ENCODE data around the gene CALML5.

CALML5 gene

DNA sequence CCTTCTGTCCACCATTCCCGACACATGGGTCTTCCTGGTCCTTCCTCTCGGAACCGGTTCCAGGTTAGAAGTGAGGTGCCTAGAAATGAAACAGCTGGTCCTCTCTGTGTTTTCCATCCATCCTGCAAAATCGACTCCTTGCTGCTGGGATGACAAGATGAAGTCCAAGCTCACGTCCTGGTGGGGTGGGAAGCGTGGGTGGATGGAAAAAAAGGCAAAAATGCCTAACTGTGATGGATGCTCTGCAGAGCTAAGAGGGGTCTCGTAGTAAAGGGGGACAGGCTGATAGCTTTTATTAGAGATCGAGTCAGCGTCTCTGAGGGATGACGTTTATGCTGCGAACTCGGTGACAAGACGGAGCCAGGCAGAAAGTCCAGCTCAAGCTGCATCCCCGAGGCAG lies 14.1 kb downstream of the CALML5 start:
- Histone ChIP-seq H3K9me3 (ENCODE audit: insufficient read depth, low read length) (no peaks in the 10 kb centered on the region), H3K4me1 (ENCODE audit: low read length) (no peaks in the 10 kb centered on the region), H3K9ac (ENCODE audit: low read length) (no peak overlapping the region), H3K4me2 (ENCODE audit: low read length) (no peak overlapping the region), H2AFZ (ENCODE audit: low read depth, low read length) (no peak overlapping the region), H3K79me2 (ENCODE audit: low read length) (no peaks in the 10 kb centered on the region), H3K27ac (ENCODE audit: low read length) (no peak overlapping the region), H3K4me3 (ENCODE audit: low read length) (no peak overlapping the region), H4K20me1 (ENCODE audit: insufficient read depth, low read length) (no peaks in the 10 kb centered on the region), H3K27me3 (ENCODE audit: low read depth, low read length) (peaks cover 4% of the 10 kb centered on the region), H3K36me3 (replicated peaks; ENCODE audit: low read depth, low read length) (no peaks in the 10 kb centered on the region)
- no peak for TF ChIP-seq EZH2phosphoT487 (IDR thresholded peaks at IDR 0.05; ENCODE audit: low read depth)
- TF ChIP-seq, protein P1, sequence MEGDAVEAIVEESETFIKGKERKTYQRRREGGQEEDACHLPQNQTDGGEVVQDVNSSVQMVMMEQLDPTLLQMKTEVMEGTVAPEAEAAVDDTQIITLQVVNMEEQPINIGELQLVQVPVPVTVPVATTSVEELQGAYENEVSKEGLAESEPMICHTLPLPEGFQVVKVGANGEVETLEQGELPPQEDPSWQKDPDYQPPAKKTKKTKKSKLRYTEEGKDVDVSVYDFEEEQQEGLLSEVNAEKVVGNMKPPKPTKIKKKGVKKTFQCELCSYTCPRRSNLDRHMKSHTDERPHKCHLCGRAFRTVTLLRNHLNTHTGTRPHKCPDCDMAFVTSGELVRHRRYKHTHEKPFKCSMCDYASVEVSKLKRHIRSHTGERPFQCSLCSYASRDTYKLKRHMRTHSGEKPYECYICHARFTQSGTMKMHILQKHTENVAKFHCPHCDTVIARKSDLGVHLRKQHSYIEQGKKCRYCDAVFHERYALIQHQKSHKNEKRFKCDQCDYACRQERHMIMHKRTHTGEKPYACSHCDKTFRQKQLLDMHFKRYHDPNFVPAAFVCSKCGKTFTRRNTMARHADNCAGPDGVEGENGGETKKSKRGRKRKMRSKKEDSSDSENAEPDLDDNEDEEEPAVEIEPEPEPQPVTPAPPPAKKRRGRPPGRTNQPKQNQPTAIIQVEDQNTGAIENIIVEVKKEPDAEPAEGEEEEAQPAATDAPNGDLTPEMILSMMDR (IDR thresholded peaks at IDR 0.05; ENCODE audit: low read depth, low read length): no peak

- Histone ChIP-seq H3K27ac (ENCODE audit: low read length) (no peak overlapping the region), H3K36me3 (replicated peaks; ENCODE audit: low read depth, low read length) (no peaks in the 10 kb centered on the region), H3K9ac (ENCODE audit: low read length) (no peak overlapping the region), H3K4me3 (ENCODE audit: low read length) (no peak overlapping the region), H3K4me1 (ENCODE audit: low read length) (peaks cover 6% of the 10 kb centered on the region; the same call in 1 of the 2 replicates), H3K27me3 (ENCODE audit: low read depth, low read length) (peaks cover 4% of the 10 kb centered on the region), H4K20me1 (ENCODE audit: insufficient read depth, low read length) (no peaks in the 10 kb centered on the region), H3K4me2 (ENCODE audit: low read length) (no peak overlapping the region), H3K79me2 (ENCODE audit: low read length) (no peaks in the 10 kb centered on the region), H3K9me3 (ENCODE audit: insufficient read depth, low read length) (no peaks in the 10 kb centered on the region), H2AFZ (ENCODE audit: low read depth, low read length) (no peak overlapping the region)
- TF ChIP-seq EZH2phosphoT487 (IDR thresholded peaks at IDR 0.05; ENCODE audit: low read depth): no peak
- TF ChIP-seq, protein P1 (IDR thresholded peaks at IDR 0.05; ENCODE audit: low read depth, low read length): no peak
Measured at GRCh38 chr10:5484205-5484604, 15.2 kb downstream of the CALML5 start.

DNA sequence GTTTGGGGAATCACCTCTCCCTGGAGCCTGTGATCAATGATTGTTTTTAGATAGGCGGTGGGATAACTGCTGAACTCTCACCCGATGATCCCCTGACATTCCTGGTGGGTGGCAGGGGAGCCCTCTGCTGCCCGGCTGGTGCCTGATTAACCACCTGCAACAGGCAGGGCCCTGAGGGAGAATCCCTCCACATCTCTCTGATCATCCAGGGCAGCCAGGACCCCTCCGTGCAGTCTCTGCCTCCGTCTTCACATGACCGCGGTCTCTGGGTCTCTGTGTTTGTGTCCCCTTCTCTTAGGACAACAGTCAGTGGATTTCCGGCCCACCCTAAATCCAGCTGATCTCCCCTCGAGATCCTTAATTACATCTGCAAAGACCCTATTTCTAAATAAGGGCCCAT lies 17.4 kb downstream of the CALML5 start:
- Histone ChIP-seq H3K36me3 (replicated peaks; ENCODE audit: low read depth, low read length) (no peaks in the 10 kb centered on the region), H3K4me3 (ENCODE audit: low read length) (no peak overlapping the region), H4K20me1 (ENCODE audit: insufficient read depth, low read length) (no peaks in the 10 kb centered on the region), H3K27me3 (ENCODE audit: low read depth, low read length) (peaks cover 4% of the 10 kb centered on the region), H3K4me1 (ENCODE audit: low read length) (peaks cover 6% of the 10 kb centered on the region; the same call in 1 of the 2 replicates), H3K4me2 (ENCODE audit: low read length) (no peak overlapping the region), H3K9ac (ENCODE audit: low read length) (no peak overlapping the region), H2AFZ (ENCODE audit: low read depth, low read length) (no peak overlapping the region), H3K27ac (ENCODE audit: low read length) (no peak overlapping the region), H3K79me2 (ENCODE audit: low read length) (no peaks in the 10 kb centered on the region), H3K9me3 (ENCODE audit: insufficient read depth, low read length) (no peaks in the 10 kb centered on the region)
- TF ChIP-seq, protein P1 (IDR thresholded peaks at IDR 0.05; ENCODE audit: low read depth, low read length): no peak
- no peak for TF ChIP-seq EZH2phosphoT487 (IDR thresholded peaks at IDR 0.05; ENCODE audit: low read depth)

DNA sequence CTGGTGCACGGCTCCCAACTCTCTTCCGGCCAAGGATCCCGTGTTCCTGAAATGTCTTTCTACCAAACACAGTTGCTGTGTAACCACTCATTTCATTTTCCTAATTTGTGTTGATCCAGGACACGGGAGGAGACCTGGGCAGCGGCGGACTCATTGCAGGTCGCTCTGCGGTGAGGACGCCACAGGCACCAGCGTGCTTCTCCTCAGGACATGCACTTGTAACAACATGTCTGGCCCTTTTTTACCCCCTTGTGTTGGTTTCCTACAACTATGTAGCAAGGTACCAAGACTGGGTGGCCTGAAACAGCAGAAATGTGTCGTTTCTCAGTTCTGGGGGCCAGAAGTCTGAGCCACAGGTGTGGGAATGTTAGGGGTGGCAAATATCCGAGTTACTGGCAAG lies 18.2 kb downstream of the CALML5 start:
- H3K27ac ChIP-seq (ENCODE audit: low read length): no peak overlapping the region
- H3K4me2 ChIP-seq (ENCODE audit: low read length): no peak overlapping the region
- no peaks in the 10 kb centered on the region for H4K20me1 ChIP-seq (ENCODE audit: insufficient read depth, low read length)
- H3K79me2 ChIP-seq (ENCODE audit: low read length): no peaks in the 10 kb centered on the region
- H3K4me3 ChIP-seq (ENCODE audit: low read length): no peak overlapping the region
- H3K4me1 ChIP-seq (ENCODE audit: low read length): peaks cover 6% of the 10 kb centered on the region; the same call in 1 of the 2 replicates
- peaks cover 4% of the 10 kb centered on the region for H3K27me3 ChIP-seq (ENCODE audit: low read depth, low read length)
- H3K9ac ChIP-seq (ENCODE audit: low read length): no peak overlapping the region
- no peaks in the 10 kb centered on the region for H3K9me3 ChIP-seq (ENCODE audit: insufficient read depth, low read length)
- TF ChIP-seq, protein P1 (IDR thresholded peaks at IDR 0.05; ENCODE audit: low read depth, low read length): no peak
- H2AFZ ChIP-seq (ENCODE audit: low read depth, low read length): no peak overlapping the region
- H3K36me3 ChIP-seq (replicated peaks; ENCODE audit: low read depth, low read length): no peaks in the 10 kb centered on the region
